WTC11 (cell line): ENCODE data around the gene SORCS2. TPM values are rescaled to one million over a fixed set of nuclear protein-coding genes. Genes with fewer than 3 reads are reported as not detected.

ENCODE experiments used
- ATAC-seq: fragments of 200-7000 bp; cut with Tn5 transposase; 2 replicates; pipeline ENCODE4 v1.10.0; 2021; ENCODE audit warnings: mild to moderate bottlenecking, moderate library complexity
- CTCF ChIA-PET: fragments of 300-600 bp; sonication (Branson Sonifier 250); formaldehyde crosslinking; loops from one replicate; lab custom pipeline; 2021; ENCODE audit warnings: antibody characterized with exemption; lab: Charles Lee
- POLR2A ChIA-PET: fragments of 350-600 bp; sonication (Branson Sonifier 250); formaldehyde crosslinking; loops from one replicate; lab custom pipeline; 2021; ENCODE audit warnings: antibody characterized with exemption; lab: Charles Lee
- DNase-seq: peaks from one replicate; pipeline ENCODE4 v3.0.0; 2021; ENCODE audit warnings: low spot score
- H3K27ac Mint-ChIP-seq: 2 replicates; pipeline ENCODE4 v1.8.0; 2021; ENCODE audit warnings: mixed read lengths
- H3K27me3 Mint-ChIP-seq: 2 replicates; pipeline ENCODE4 v1.8.0; 2021; ENCODE audit warnings: low read depth, mild to moderate bottlenecking, moderate library complexity, mixed read lengths
- H3K36me3 Mint-ChIP-seq: 2 replicates; pipeline ENCODE4 v1.8.0; 2021; ENCODE audit warnings: mixed read lengths
- H3K4me1 Mint-ChIP-seq: 2 replicates; pipeline ENCODE4 v1.8.0; 2022; ENCODE audit warnings: mixed read lengths
- H3K4me3 Mint-ChIP-seq: 2 replicates; pipeline ENCODE4 v1.8.0; 2021; ENCODE audit warnings: mild to moderate bottlenecking, moderate library complexity, mixed read lengths
- H3K9me3 Mint-ChIP-seq: 2 replicates; pipeline ENCODE4 v1.8.0; 2021; ENCODE audit warnings: mixed read lengths
- ELF4 ChIP-seq: sonication (generic); formaldehyde crosslinking; IDR thresholded peaks from 2 replicates; pipeline ENCODE4 v1.8.1; 2022; ENCODE audit warnings: low read depth, mild to moderate bottlenecking, moderate library complexity, missing genetic modification reagents
- EMX1 ChIP-seq: fragments of 250-450 bp; sonication (Bioruptor Pico); IDR thresholded peaks from 2 replicates; pipeline ENCODE4 v1.8.0; 2021; ENCODE audit warnings: mild to moderate bottlenecking
- GABPB1 ChIP-seq: sonication (generic); formaldehyde crosslinking; IDR thresholded peaks from 2 replicates; pipeline ENCODE4 v1.8.1; 2023; ENCODE audit warnings: mild to moderate bottlenecking, missing genetic modification reagents
- GTF2I ChIP-seq: fragments of 250-450 bp; sonication (Bioruptor Pico); conservative IDR thresholded peaks from 2 replicates; pipeline ENCODE4 v1.4.0; 2021; ENCODE audit warnings: mild to moderate bottlenecking
- IRF2 ChIP-seq: sonication (generic); formaldehyde crosslinking; IDR thresholded peaks from 2 replicates; pipeline ENCODE4 v1.8.0; 2022; ENCODE audit warnings: low read depth, missing genetic modification reagents, borderline replicate concordance
- JAZF1 ChIP-seq: fragments of 250-450 bp; sonication (Bioruptor Pico); IDR thresholded peaks from 2 replicates; pipeline ENCODE4 v1.9.0; 2021; ENCODE audit warnings: moderate library complexity, mild to moderate bottlenecking, inconsistent platforms
- RORB ChIP-seq: fragments of 250-450 bp; sonication (Bioruptor Pico); IDR thresholded peaks from 2 replicates; pipeline ENCODE4 v1.9.0; 2021; ENCODE audit warnings: mild to moderate bottlenecking
- SMAD4 ChIP-seq: sonication (generic); formaldehyde crosslinking; IDR thresholded peaks from 2 replicates; pipeline ENCODE4 v1.8.0; 2022; ENCODE audit warnings: mild to moderate bottlenecking, missing genetic modification reagents
- TEAD4 ChIP-seq: sonication (generic); formaldehyde crosslinking; IDR thresholded peaks from 2 replicates; pipeline ENCODE4 v1.8.0; 2022; ENCODE audit warnings: mild to moderate bottlenecking, missing genetic modification reagents
- ZNF219 ChIP-seq: sonication (generic); formaldehyde crosslinking; IDR thresholded peaks from 2 replicates; pipeline ENCODE4 v1.8.0; 2023; ENCODE audit warnings: missing genetic modification reagents, mild to moderate bottlenecking, borderline replicate concordance
- ZNF263 ChIP-seq: sonication (generic); formaldehyde crosslinking; IDR thresholded peaks from 2 replicates; pipeline ENCODE4 v1.8.1; 2022; ENCODE audit warnings: low read depth, mild to moderate bottlenecking, moderate library complexity, missing genetic modification reagents
- ZNF416 ChIP-seq: fragments of 250-450 bp; sonication (Bioruptor Pico); IDR thresholded peaks from 2 replicates; pipeline ENCODE4 v1.9.0; 2021; ENCODE audit warnings: mild to moderate bottlenecking, inconsistent platforms
- total RNA-seq: library from RNA; stranded (reverse); gene quantifications from 3 replicates; pipeline ENCODE4 v1.2.3, GENCODE V29; 2021
- TF ChIP-seq, protein P1 (sequence below): sonication (generic); formaldehyde crosslinking; IDR thresholded peaks from 2 replicates; pipeline ENCODE4 v1.8.1; 2023; ENCODE audit warnings: mild to moderate bottlenecking, moderate library complexity, missing genetic modification reagents
- TF ChIP-seq, protein P2 (sequence below): sonication (generic); formaldehyde crosslinking; IDR thresholded peaks from 2 replicates; pipeline ENCODE4 v1.8.0; 2022; ENCODE audit warnings: mild to moderate bottlenecking, missing genetic modification reagents
- TF ChIP-seq, protein P3 (sequence below): sonication (generic); formaldehyde crosslinking; IDR thresholded peaks from 2 replicates; pipeline ENCODE4 v1.8.0; 2022; ENCODE audit warnings: mild to moderate bottlenecking, missing genetic modification reagents
- TF ChIP-seq, protein P4 (sequence below): fragments of 200-600 bp; IDR thresholded peaks from 2 replicates; pipeline ENCODE4 v1.8.0; 2022; ENCODE audit warnings: antibody characterized with exemption

Gene SORCS2
- total RNA-seq, 1 experiment from 2014 or later, result 6.6 TPM

DNA sequence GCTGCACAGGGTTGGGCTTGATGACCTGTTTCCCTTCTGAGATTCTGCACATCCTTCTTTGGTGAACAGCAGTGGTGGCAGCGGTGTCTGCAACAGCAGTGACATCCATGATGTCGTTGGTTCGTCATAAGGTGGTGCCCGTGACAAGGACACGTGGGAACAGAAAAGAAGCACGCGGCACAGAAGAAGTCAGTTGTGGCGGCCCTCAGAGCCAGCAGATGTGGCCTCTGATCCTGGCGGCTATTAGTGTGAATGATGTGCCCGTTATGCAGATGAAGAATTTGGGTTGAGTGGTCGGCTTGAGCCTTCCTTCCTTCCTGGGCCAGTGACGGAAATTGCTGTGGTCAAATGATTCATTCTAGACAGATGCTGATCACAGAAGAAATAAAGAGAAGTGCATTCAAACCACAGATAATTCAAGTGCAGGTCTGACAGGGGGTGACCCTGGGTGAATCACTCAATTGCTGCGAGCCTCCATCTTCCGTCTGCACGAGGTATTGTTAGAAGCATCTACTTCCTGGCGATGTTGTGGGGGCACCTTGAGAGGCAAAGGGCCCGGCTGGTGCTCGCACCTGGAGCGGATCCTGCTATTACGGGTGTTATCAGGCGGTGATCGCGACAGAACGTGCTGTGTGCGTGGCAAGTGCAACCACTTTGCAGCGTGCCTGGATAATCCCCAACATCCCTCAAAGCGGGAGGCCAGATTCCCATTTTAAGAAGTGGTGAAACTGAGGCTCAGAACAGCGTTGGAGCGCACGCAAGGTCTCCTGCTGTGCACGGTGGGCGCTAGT, 457.6 kb downstream of the SORCS2 start:
- Mint-ChIP-seq H3K27ac (no peak overlapping the region), H3K4me3 (no peak overlapping the region), H3K36me3 (no peaks in the 10 kb centered on the region; the same call in 1 of the 2 replicates), H3K27me3 (no peaks in the 10 kb centered on the region), H3K4me1 (peaks cover 17% of the 10 kb centered on the region), H3K9me3 (peaks cover 4% of the 10 kb centered on the region)
- POLR2A ChIA-PET, result no interaction called here
- CTCF ChIA-PET, result interaction anchor here (0.5 to 2.5 kb wide), 49 partner anchors 11 to 761 kb away, joined by 3 to 22 read pairs (median 4); partner anchors contain the start of gene SORCS2
- DNase-seq (no peak), ATAC-seq (no peak)
- TF ChIP-seq GABPB1 (CRISPR knock-in tag) (no peak), ZNF263 (CRISPR knock-in tag) (no peak), TEAD4 (CRISPR knock-in tag) (no peak), GTF2I (CRISPR knock-in tag) (0 out of 2 replicates have a peak, but pooled peaks have one; percentile 20), SMAD4 (CRISPR knock-in tag) (no peak)

DNA sequence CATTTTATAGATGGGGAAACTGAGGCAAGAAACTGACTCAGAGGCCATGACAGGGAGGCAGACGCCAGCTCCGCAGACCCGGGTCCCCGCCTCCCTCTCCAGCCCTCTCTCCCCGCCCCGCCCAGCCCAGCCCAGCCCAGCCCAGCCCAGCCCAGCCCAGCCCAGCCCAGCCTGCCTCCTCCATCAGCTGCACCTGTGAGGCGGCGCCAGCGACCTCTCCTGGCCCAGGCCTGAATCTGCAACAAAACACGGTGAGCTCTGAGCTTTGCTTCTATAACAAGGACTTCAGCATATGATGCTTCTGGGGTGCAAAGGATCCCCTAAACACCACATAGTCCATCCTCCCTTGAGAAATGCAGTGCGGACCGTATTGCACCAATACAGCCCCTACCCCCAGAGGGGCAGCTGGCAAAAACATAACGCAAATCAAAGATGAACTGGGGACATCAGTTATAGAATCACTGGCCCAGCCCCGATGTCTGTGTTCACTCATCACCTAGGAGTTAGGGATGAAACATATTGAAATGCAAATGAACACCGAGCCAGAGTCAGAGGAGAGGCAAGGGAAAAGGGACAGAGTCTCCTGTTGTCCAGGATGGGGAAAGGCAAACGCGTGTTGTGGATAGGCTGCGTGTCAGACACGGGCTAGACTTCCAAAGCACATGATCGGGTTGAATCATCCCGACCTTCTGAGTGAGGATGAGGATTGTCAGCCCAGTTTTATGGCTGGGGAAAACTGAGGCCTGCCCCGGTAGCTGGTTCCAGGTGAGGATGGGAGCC, 458.5 kb downstream of the SORCS2 start:
- Mint-ChIP-seq H3K27me3 (no peaks in the 10 kb centered on the region), H3K4me3 (no peak overlapping the region), H3K36me3 (no peaks in the 10 kb centered on the region)
- CTCF ChIA-PET, result interaction anchor here (0.5 to 2.5 kb wide), 66 partner anchors 10 to 1105 kb away, joined by 3 to 22 read pairs (median 4); partner anchors contain the start of genes ABLIM2 and SORCS2
- ATAC-seq, result peak; percentile 77
- no peak for TF ChIP-seq EMX1 (CRISPR knock-in tag)
- TF ChIP-seq, protein P1, sequence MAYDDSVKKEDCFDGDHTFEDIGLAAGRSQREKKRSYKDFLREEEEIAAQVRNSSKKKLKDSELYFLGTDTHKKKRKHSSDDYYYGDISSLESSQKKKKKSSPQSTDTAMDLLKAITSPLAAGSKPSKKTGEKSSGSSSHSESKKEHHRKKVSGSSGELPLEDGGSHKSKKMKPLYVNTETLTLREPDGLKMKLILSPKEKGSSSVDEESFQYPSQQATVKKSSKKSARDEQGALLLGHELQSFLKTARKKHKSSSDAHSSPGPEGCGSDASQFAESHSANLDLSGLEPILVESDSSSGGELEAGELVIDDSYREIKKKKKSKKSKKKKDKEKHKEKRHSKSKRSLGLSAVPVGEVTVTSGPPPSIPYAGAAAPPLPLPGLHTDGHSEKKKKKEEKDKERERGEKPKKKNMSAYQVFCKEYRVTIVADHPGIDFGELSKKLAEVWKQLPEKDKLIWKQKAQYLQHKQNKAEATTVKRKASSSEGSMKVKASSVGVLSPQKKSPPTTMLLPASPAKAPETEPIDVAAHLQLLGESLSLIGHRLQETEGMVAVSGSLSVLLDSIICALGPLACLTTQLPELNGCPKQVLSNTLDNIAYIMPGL (CRISPR knock-in tag), result no peak
- TF ChIP-seq, protein P2, sequence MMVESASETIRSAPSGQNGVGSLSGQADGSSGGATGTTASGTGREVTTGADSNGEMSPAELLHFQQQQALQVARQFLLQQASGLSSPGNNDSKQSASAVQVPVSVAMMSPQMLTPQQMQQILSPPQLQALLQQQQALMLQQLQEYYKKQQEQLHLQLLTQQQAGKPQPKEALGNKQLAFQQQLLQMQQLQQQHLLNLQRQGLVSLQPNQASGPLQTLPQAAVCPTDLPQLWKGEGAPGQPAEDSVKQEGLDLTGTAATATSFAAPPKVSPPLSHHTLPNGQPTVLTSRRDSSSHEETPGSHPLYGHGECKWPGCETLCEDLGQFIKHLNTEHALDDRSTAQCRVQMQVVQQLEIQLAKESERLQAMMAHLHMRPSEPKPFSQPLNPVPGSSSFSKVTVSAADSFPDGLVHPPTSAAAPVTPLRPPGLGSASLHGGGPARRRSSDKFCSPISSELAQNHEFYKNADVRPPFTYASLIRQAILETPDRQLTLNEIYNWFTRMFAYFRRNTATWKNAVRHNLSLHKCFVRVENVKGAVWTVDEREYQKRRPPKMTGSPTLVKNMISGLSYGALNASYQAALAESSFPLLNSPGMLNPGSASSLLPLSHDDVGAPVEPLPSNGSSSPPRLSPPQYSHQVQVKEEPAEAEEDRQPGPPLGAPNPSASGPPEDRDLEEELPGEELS (CRISPR knock-in tag), result no peak
- TF ChIP-seq, all 79 proteins: peak for 0
- peak overlapping the region; percentile 66; the same call in 1 of the 2 replicates for H3K27ac Mint-ChIP-seq
- H3K4me1 Mint-ChIP-seq, result peaks cover 25% of the 10 kb centered on the region
- peak; percentile 82 for DNase-seq
- POLR2A ChIA-PET, result no interaction called here
- no peaks in the 10 kb centered on the region for H3K9me3 Mint-ChIP-seq

DNA sequence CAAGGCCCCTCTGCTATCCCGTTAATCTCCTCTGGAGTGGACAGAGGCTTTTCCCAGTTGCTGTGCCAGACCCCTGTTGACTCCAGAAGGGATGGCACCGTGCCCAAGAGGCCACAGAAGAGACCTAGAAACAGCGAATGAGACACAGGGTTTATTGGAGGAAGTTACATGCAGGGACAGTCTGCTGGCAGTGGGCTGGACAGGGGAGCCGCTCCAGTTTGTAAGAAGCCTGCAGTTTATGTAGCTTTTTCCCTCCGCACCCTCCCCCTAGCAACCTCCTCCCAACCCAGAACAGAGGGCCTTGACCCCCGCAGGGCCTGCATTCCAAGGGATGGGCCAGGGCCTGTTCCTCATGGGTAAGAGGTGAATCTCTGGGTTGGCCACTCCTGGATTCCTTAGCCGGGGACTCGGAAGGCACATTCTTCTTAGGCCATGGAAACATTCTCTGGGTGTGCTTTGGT, 459.2 kb downstream of the SORCS2 start:
- CTCF ChIA-PET, result interaction anchor here (0.7 to 2.5 kb wide), 14 partner anchors 10 to 550 kb away, joined by 3 to 22 read pairs (median 4); no protein-coding TSS in a partner anchor
- POLR2A ChIA-PET, result no interaction called here

More for the DNA sequence above, 459.2 kb downstream of the SORCS2 start:
- H3K4me1 Mint-ChIP-seq, result peaks cover 26% of the 10 kb centered on the region
- peak; percentile 46 for ATAC-seq
- TF ChIP-seq ELF4 (CRISPR knock-in tag) (no peak), JAZF1 (CRISPR knock-in tag) (no peak), IRF2 (CRISPR knock-in tag) (no peak), ZNF416 (CRISPR knock-in tag) (no peak), ZNF219 (CRISPR knock-in tag) (no peak), RORB (CRISPR knock-in tag) (no peak)
- TF ChIP-seq, protein P3, sequence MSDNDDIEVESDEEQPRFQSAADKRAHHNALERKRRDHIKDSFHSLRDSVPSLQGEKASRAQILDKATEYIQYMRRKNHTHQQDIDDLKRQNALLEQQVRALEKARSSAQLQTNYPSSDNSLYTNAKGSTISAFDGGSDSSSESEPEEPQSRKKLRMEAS, result no peak
- TF ChIP-seq, protein P4, sequence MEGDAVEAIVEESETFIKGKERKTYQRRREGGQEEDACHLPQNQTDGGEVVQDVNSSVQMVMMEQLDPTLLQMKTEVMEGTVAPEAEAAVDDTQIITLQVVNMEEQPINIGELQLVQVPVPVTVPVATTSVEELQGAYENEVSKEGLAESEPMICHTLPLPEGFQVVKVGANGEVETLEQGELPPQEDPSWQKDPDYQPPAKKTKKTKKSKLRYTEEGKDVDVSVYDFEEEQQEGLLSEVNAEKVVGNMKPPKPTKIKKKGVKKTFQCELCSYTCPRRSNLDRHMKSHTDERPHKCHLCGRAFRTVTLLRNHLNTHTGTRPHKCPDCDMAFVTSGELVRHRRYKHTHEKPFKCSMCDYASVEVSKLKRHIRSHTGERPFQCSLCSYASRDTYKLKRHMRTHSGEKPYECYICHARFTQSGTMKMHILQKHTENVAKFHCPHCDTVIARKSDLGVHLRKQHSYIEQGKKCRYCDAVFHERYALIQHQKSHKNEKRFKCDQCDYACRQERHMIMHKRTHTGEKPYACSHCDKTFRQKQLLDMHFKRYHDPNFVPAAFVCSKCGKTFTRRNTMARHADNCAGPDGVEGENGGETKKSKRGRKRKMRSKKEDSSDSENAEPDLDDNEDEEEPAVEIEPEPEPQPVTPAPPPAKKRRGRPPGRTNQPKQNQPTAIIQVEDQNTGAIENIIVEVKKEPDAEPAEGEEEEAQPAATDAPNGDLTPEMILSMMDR, result no peak
- TF ChIP-seq, all 79 proteins: peak for 0
- peak; percentile 49 for DNase-seq
- no peaks in the 10 kb centered on the region for H3K9me3 Mint-ChIP-seq
- H3K36me3 Mint-ChIP-seq, result no peaks in the 10 kb centered on the region
- no peak overlapping the region for H3K4me3 Mint-ChIP-seq
- no peaks in the 10 kb centered on the region for H3K27me3 Mint-ChIP-seq
- peak overlapping the region; percentile 66; the same call in 1 of the 2 replicates for H3K27ac Mint-ChIP-seq
